ENCODE measurements around the gene TNPO1.

The TNPO1 gene

GRCh38 chr5:72783354-72783753 lies 33.1 kb upstream of the TNPO1 start:
- TF ChIP-seq ZBTB7A (IDR thresholded peaks at IDR 0.05; ENCODE audit: low read depth) (no peak), NFIC (IDR thresholded peaks at IDR 0.05) (no peak)
- TF ChIP-seq, protein P1, sequence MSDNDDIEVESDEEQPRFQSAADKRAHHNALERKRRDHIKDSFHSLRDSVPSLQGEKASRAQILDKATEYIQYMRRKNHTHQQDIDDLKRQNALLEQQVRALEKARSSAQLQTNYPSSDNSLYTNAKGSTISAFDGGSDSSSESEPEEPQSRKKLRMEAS (IDR thresholded peaks at IDR 0.05), result no peak

DNA sequence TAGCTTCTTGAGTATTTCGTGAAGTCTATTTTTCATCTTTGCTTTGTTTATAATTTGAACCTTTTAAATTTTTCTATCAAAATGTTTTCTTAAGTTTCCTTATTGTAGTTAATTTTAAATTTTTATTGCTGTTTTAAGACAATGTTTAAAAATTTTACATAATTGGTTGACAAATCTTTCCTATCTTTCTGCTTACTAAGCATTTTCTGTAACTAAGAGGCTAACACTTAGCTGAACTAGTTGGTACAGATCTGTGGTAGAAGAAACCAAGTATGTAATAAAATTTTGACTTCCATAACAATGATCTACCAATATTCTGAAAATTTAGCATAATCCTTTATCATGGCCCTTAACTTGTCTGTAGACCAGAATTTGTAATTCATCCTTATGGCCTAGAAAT lies 32.3 kb upstream of the TNPO1 start:
- TF ChIP-seq ZBTB7A (IDR thresholded peaks at IDR 0.05; ENCODE audit: low read depth) (no peak), FOXM1 (IDR thresholded peaks at IDR 0.05; ENCODE audit: borderline replicate concordance, low read depth) (no peak), YY1 (IDR thresholded peaks at IDR 0.05; ENCODE audit: low read depth) (no peak), TEAD4 (IDR thresholded peaks at IDR 0.05) (no peak), TAF1 (IDR thresholded peaks at IDR 0.05; ENCODE audit: low read depth) (no peak), CREB1 (IDR thresholded peaks at IDR 0.05; ENCODE audit: low read depth) (no peak), CEBPB (IDR thresholded peaks at IDR 0.05) (no peak), EGR1 (IDR thresholded peaks at IDR 0.05) (no peak), NFIC (IDR thresholded peaks at IDR 0.05) (no peak), EP300 (IDR thresholded peaks at IDR 0.05; ENCODE audit: borderline replicate concordance) (no peak), RAD21 (IDR thresholded peaks at IDR 0.05; ENCODE audit: low read depth) (no peak), TCF12 (IDR thresholded peaks at IDR 0.05; ENCODE audit: low read depth) (no peak)
- TF ChIP-seq, protein P2, sequence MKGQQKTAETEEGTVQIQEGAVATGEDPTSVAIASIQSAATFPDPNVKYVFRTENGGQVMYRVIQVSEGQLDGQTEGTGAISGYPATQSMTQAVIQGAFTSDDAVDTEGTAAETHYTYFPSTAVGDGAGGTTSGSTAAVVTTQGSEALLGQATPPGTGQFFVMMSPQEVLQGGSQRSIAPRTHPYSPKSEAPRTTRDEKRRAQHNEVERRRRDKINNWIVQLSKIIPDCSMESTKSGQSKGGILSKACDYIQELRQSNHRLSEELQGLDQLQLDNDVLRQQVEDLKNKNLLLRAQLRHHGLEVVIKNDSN (IDR thresholded peaks at IDR 0.05), result no peak
- TF ChIP-seq, protein P3, sequence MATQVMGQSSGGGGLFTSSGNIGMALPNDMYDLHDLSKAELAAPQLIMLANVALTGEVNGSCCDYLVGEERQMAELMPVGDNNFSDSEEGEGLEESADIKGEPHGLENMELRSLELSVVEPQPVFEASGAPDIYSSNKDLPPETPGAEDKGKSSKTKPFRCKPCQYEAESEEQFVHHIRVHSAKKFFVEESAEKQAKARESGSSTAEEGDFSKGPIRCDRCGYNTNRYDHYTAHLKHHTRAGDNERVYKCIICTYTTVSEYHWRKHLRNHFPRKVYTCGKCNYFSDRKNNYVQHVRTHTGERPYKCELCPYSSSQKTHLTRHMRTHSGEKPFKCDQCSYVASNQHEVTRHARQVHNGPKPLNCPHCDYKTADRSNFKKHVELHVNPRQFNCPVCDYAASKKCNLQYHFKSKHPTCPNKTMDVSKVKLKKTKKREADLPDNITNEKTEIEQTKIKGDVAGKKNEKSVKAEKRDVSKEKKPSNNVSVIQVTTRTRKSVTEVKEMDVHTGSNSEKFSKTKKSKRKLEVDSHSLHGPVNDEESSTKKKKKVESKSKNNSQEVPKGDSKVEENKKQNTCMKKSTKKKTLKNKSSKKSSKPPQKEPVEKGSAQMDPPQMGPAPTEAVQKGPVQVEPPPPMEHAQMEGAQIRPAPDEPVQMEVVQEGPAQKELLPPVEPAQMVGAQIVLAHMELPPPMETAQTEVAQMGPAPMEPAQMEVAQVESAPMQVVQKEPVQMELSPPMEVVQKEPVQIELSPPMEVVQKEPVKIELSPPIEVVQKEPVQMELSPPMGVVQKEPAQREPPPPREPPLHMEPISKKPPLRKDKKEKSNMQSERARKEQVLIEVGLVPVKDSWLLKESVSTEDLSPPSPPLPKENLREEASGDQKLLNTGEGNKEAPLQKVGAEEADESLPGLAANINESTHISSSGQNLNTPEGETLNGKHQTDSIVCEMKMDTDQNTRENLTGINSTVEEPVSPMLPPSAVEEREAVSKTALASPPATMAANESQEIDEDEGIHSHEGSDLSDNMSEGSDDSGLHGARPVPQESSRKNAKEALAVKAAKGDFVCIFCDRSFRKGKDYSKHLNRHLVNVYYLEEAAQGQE (IDR thresholded peaks at IDR 0.05; ENCODE audit: low read depth), result no peak
- TF ChIP-seq, protein P1 (IDR thresholded peaks at IDR 0.05), result no peak

GRCh38 chr5:72785801-72786200 lies 30.7 kb upstream of the TNPO1 start:
- TF ChIP-seq EP300 (IDR thresholded peaks at IDR 0.05; ENCODE audit: borderline replicate concordance) (no peak), CEBPB (IDR thresholded peaks at IDR 0.05) (peak; percentile 69), TEAD4 (IDR thresholded peaks at IDR 0.05) (0 out of 2 replicates have a peak, but pooled peaks have one; percentile 8)

DNA sequence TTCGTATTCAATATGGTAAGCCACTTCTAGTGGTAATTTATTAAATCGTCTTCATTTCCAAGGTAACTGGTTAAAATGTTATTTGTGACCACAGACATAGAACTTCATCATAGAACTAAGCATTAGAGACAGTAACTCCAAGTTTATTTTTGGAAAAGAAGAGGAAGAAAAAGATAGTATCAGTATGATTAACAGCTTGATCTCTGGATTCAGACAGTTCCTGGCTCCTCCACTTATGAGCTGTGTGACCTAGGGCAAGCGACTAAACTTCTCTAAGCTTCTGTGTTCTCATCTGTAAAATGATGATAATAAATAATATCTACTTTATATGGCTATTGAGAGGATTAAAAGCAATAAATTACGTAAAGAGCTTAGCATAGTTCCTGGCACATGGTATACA lies 29.8 kb upstream of the TNPO1 start:
- TF ChIP-seq CEBPB (IDR thresholded peaks at IDR 0.05) (no peak), TEAD4 (IDR thresholded peaks at IDR 0.05) (no peak), YY1 (IDR thresholded peaks at IDR 0.05; ENCODE audit: low read depth) (no peak), NFIC (IDR thresholded peaks at IDR 0.05) (no peak), RAD21 (IDR thresholded peaks at IDR 0.05; ENCODE audit: low read depth) (no peak), ZBTB7A (IDR thresholded peaks at IDR 0.05; ENCODE audit: low read depth) (no peak), TCF12 (IDR thresholded peaks at IDR 0.05; ENCODE audit: low read depth) (no peak), EP300 (IDR thresholded peaks at IDR 0.05; ENCODE audit: borderline replicate concordance) (no peak), FOXM1 (IDR thresholded peaks at IDR 0.05; ENCODE audit: borderline replicate concordance, low read depth) (no peak), TAF1 (IDR thresholded peaks at IDR 0.05; ENCODE audit: low read depth) (no peak), CREB1 (IDR thresholded peaks at IDR 0.05; ENCODE audit: low read depth) (no peak), EGR1 (IDR thresholded peaks at IDR 0.05) (no peak)
- TF ChIP-seq, protein P2 (IDR thresholded peaks at IDR 0.05), result no peak
- TF ChIP-seq, protein P1 (IDR thresholded peaks at IDR 0.05), result no peak
- TF ChIP-seq, protein P3 (IDR thresholded peaks at IDR 0.05; ENCODE audit: low read depth), result no peak

- TF ChIP-seq CREB1 (IDR thresholded peaks at IDR 0.05; ENCODE audit: low read depth) (no peak), YY1 (IDR thresholded peaks at IDR 0.05; ENCODE audit: low read depth) (no peak), TAF1 (IDR thresholded peaks at IDR 0.05; ENCODE audit: low read depth) (no peak), TEAD4 (IDR thresholded peaks at IDR 0.05) (no peak), NFIC (IDR thresholded peaks at IDR 0.05) (no peak), FOXM1 (IDR thresholded peaks at IDR 0.05; ENCODE audit: borderline replicate concordance, low read depth) (no peak), EP300 (IDR thresholded peaks at IDR 0.05; ENCODE audit: borderline replicate concordance) (no peak), EGR1 (IDR thresholded peaks at IDR 0.05) (no peak)
- TF ChIP-seq, protein P2 (IDR thresholded peaks at IDR 0.05), result no peak
- TF ChIP-seq, protein P3 (IDR thresholded peaks at IDR 0.05; ENCODE audit: low read depth), result no peak
Measured at GRCh38 chr5:72788866-72789505, 27.5 kb upstream of the TNPO1 start.

Measured in Ishikawa (cell line).